Mesendoderm (in vitro differentiated cells): Measurements from ENCODE around the gene FAM110A.

ENCODE experiments used
- DNase-seq: peaks from one replicate; pipeline ENCODE4 v3.0.0; 2013
- H2AK5ac ChIP-seq: 2 replicates; pipeline ENCODE4 v1.6.1; 2013; ENCODE audit warnings: low read length, inconsistent platforms
- H2BK120ac ChIP-seq: 2 replicates; pipeline ENCODE4 v1.6.1; 2013; ENCODE audit warnings: low read depth, mild to moderate bottlenecking, low read length, moderate library complexity, mixed read lengths
- H2BK15ac ChIP-seq: replicated peaks from 2 replicates; pipeline ENCODE4 v1.6.1; 2013; ENCODE audit warnings: low read depth, mild to moderate bottlenecking, moderate library complexity
- H2BK5ac ChIP-seq: 2 replicates; pipeline ENCODE4 v1.6.1; 2013; ENCODE audit warnings: low read length, inconsistent platforms
- H3K18ac ChIP-seq: 2 replicates; pipeline ENCODE4 v1.6.1; 2013; ENCODE audit warnings: mild to moderate bottlenecking, low read length, mixed read lengths
- H3K23ac ChIP-seq: one replicate; pipeline ENCODE4 v1.6.1; 2013; ENCODE audit warnings: low read length
- H3K27ac ChIP-seq: 2 replicates; pipeline ENCODE4 v1.5.1; 2013; ENCODE audit warnings: low read depth, mild to moderate bottlenecking, inconsistent platforms, low read length, moderate library complexity
- H3K27me3 ChIP-seq: 2 replicates; pipeline ENCODE4 v1.6.1; 2013; ENCODE audit warnings: low read length, control low read depth, mild to moderate bottlenecking, inconsistent platforms; ENCODE audit not compliant: insufficient read depth, poor library complexity
- H3K36me3 ChIP-seq: 2 replicates; pipeline ENCODE4 v1.6.1; 2013; ENCODE audit warnings: low read length, inconsistent platforms; ENCODE audit not compliant: control insufficient read depth, insufficient read depth
- H3K4ac ChIP-seq: one replicate; pipeline ENCODE4 v1.6.1; 2013; ENCODE audit warnings: low read depth, mild to moderate bottlenecking, low read length, moderate library complexity
- H3K4me1 ChIP-seq: 2 replicates; pipeline ENCODE4 v1.6.1; 2013; ENCODE audit warnings: low read depth, low read length, inconsistent platforms; ENCODE audit not compliant: control insufficient read depth
- H3K4me2 ChIP-seq: 2 replicates; pipeline ENCODE4 v1.6.1; 2013; ENCODE audit warnings: low read length
- H3K4me3 ChIP-seq: 2 replicates; pipeline ENCODE4 v1.5.1; 2013; ENCODE audit warnings: mild to moderate bottlenecking, low read length
- H3K56ac ChIP-seq: one replicate; pipeline ENCODE4 v1.6.1; 2013; ENCODE audit warnings: low read length
- H3K79me1 ChIP-seq: 2 replicates; pipeline ENCODE4 v1.6.1; 2013; ENCODE audit warnings: low read length, inconsistent platforms
- H3K79me2 ChIP-seq: 2 replicates; pipeline ENCODE4 v1.6.1; 2013; ENCODE audit warnings: mild to moderate bottlenecking, low read length; ENCODE audit not compliant: control insufficient read depth, insufficient read depth
- H3K9ac ChIP-seq: 2 replicates; pipeline ENCODE4 v1.6.1; 2013; ENCODE audit warnings: low read length, inconsistent platforms
- H4K5ac ChIP-seq: one replicate; pipeline ENCODE4 v1.6.1; 2013; ENCODE audit warnings: low read length
- H4K8ac ChIP-seq: one replicate; pipeline ENCODE4 v1.6.1; 2013; ENCODE audit warnings: low read depth, mild to moderate bottlenecking, control low read depth, low read length, moderate library complexity
- WGBS: extraction: QIAGEN DNeasy Blood & Tissue Kit; methylation state at CpG from one replicate; pipeline ENCODE4 v1.1.7; 2013; ENCODE audit warnings: low lambda C conversion rate, missing lambda C conversion rate; ENCODE audit not compliant: insufficient coverage; ENCODE audit errors: extremely low coverage; 5-methylcytosine and 5-hydroxymethylcytosine counted together

FAM110A gene

GRCh38 chr20:887137-887536 is 53.6 kb downstream of the FAM110A start:
- Histone ChIP-seq H3K18ac (no peak overlapping the region), H4K8ac (no peak overlapping the region), H3K56ac (no peak overlapping the region), H2BK5ac (no peak overlapping the region), H2BK120ac (no peak overlapping the region), H3K27ac (no peak overlapping the region), H4K5ac (no peak overlapping the region), H3K9ac (no peak overlapping the region), H3K4me1 (no peaks in the 10 kb centered on the region), H2AK5ac (no peak overlapping the region), H3K4me3 (no peak overlapping the region), H3K79me1 (no peaks in the 10 kb centered on the region), H3K4me2 (no peak overlapping the region), H3K4ac (no peak overlapping the region), H3K27me3 (no peaks in the 10 kb centered on the region), H3K23ac (no peak overlapping the region), H3K36me3 (no peaks in the 10 kb centered on the region), H3K79me2 (no peaks in the 10 kb centered on the region), H2BK15ac (no peak overlapping the region)
- no peak for DNase-seq
- WGBS: no CpG with 5 or more reads among the region's 2 CpGs

- no peak overlapping the region for H3K9ac ChIP-seq
- H3K4me1 ChIP-seq: no peaks in the 10 kb centered on the region
- H3K4ac ChIP-seq: no peak overlapping the region
- H3K79me1 ChIP-seq: no peaks in the 10 kb centered on the region
- no peak overlapping the region for H3K56ac ChIP-seq
- H2AK5ac ChIP-seq: no peak overlapping the region
- WGBS: no CpG with 5 or more reads among the region's 2 CpGs
- H3K4me2 ChIP-seq: no peak overlapping the region
- no peak overlapping the region for H3K18ac ChIP-seq
- no peaks in the 10 kb centered on the region for H3K79me2 ChIP-seq
- H2BK120ac ChIP-seq: no peak overlapping the region
- no peaks in the 10 kb centered on the region for H3K36me3 ChIP-seq
- H4K8ac ChIP-seq: no peak overlapping the region
- H3K23ac ChIP-seq: no peak overlapping the region
- no peak overlapping the region for H3K4me3 ChIP-seq
- H2BK5ac ChIP-seq: no peak overlapping the region
- no peaks in the 10 kb centered on the region for H3K27me3 ChIP-seq
- H2BK15ac ChIP-seq: no peak overlapping the region
- H3K27ac ChIP-seq: no peak overlapping the region
- no peak for DNase-seq
- no peak overlapping the region for H4K5ac ChIP-seq
Measured at GRCh38 chr20:888057-888456, 54.5 kb downstream of the FAM110A start.

GRCh38 chr20:889106-889505 is 55.6 kb downstream of the FAM110A start:
- no CpG with 5 or more reads among the region's 5 CpGs for WGBS
- H4K8ac ChIP-seq: no peak overlapping the region

GRCh38 chr20:889932-890463 is 56.5 kb downstream of the FAM110A start:
- Histone ChIP-seq H4K8ac (no peak overlapping the region), H3K36me3 (no peaks in the 10 kb centered on the region), H2BK15ac (no peak overlapping the region), H3K79me2 (no peaks in the 10 kb centered on the region), H2AK5ac (no peak overlapping the region), H3K4ac (no peak overlapping the region), H3K56ac (no peak overlapping the region), H3K27me3 (no peaks in the 10 kb centered on the region), H3K9ac (no peak overlapping the region), H3K79me1 (no peaks in the 10 kb centered on the region), H3K4me3 (no peak overlapping the region), H2BK120ac (no peak overlapping the region), H3K23ac (no peak overlapping the region), H2BK5ac (no peak overlapping the region), H4K5ac (no peak overlapping the region), H3K18ac (no peak overlapping the region), H3K27ac (no peak overlapping the region), H3K4me2 (no peak overlapping the region), H3K4me1 (no peaks in the 10 kb centered on the region)
- WGBS: no CpG with 5 or more reads among the region's 10 CpGs
- no peak for DNase-seq

More at GRCh38 chr20:889106-889505, 55.6 kb downstream of the FAM110A start:
- no peak for DNase-seq
- H2AK5ac ChIP-seq: no peak overlapping the region
- no peak overlapping the region for H3K56ac ChIP-seq
- H3K23ac ChIP-seq: no peak overlapping the region
- H4K5ac ChIP-seq: no peak overlapping the region
- H3K4me2 ChIP-seq: no peak overlapping the region
- H3K4ac ChIP-seq: no peak overlapping the region
- H3K9ac ChIP-seq: no peak overlapping the region
- no peaks in the 10 kb centered on the region for H3K36me3 ChIP-seq
- H3K4me1 ChIP-seq: no peaks in the 10 kb centered on the region
- no peaks in the 10 kb centered on the region for H3K27me3 ChIP-seq
- no peak overlapping the region for H3K27ac ChIP-seq
- H2BK120ac ChIP-seq: no peak overlapping the region
- H3K18ac ChIP-seq: no peak overlapping the region
- H2BK15ac ChIP-seq: no peak overlapping the region
- no peaks in the 10 kb centered on the region for H3K79me1 ChIP-seq
- H2BK5ac ChIP-seq: no peak overlapping the region
- H3K4me3 ChIP-seq: no peak overlapping the region
- no peaks in the 10 kb centered on the region for H3K79me2 ChIP-seq

DNA sequence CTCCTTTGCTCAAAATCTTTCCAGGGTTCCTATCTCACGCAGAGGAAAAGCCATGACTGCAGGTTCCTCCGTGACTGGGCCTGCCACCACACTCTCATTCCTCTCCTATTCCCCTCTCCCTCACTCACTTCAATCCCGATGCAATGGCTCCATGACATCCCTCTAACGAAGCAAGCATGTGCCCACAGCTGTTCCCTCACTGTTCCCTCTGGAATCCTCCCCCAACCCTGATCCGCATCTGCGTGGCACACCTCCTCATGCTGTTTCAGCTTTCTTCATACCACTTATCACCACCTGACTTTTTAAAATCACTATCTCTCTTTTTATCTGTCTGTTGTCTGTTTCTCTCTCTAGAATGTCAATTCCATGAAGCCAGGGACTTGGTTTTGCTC is 57.1 kb downstream of the FAM110A start:
- H3K79me2 ChIP-seq: no peaks in the 10 kb centered on the region
- H4K5ac ChIP-seq: no peak overlapping the region
- no peak overlapping the region for H3K4ac ChIP-seq
- H2BK15ac ChIP-seq: no peak overlapping the region
- H3K27me3 ChIP-seq: no peaks in the 10 kb centered on the region
- H3K23ac ChIP-seq: no peak overlapping the region
- no peak overlapping the region for H2AK5ac ChIP-seq
- no peak overlapping the region for H3K27ac ChIP-seq
- H4K8ac ChIP-seq: no peak overlapping the region
- H2BK5ac ChIP-seq: no peak overlapping the region
- WGBS: no CpG with 5 or more reads among the region's 6 CpGs
- H3K56ac ChIP-seq: no peak overlapping the region
- DNase-seq: no peak
- H3K4me3 ChIP-seq: no peak overlapping the region
- H3K79me1 ChIP-seq: no peaks in the 10 kb centered on the region
- H3K9ac ChIP-seq: no peak overlapping the region
- no peak overlapping the region for H3K18ac ChIP-seq
- no peak overlapping the region for H2BK120ac ChIP-seq
- H3K4me2 ChIP-seq: no peak overlapping the region
- no peaks in the 10 kb centered on the region for H3K36me3 ChIP-seq
- H3K4me1 ChIP-seq: no peaks in the 10 kb centered on the region

DNA sequence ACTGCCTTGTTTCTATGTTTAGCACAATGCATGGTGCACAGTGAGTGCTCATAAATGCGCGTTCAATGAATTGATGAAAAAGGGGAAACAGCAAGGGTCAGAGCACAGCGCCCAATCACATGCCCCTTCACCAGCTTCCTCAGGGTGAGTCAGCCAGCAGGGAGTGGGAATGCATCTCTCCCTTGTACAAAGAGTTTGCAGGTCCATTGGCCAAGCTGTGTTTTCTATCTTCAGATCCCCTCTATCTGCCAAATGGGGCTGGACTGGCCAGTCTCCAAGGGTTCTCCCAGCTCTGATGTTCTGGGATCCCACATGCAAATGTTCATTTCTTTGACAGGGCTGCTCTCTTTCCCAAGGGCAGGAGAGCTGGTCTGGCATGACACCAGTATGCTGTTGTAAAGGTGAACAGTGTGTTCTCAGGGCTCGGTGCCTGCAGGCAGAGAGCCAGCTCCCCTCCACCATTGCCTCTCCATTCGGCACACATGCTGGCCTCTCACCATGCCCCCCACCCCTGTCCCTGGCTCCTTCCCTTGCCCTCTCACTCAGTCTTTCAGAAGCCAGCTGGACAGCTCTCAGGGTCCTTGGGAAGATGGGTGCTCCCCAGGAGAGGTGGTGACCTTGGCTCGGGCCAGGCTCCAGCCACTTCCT is 57.7 kb downstream of the FAM110A start:
- H3K23ac ChIP-seq: no peak overlapping the region
- no peak overlapping the region for H3K56ac ChIP-seq
- H2AK5ac ChIP-seq: no peak overlapping the region
- H3K79me1 ChIP-seq: no peaks in the 10 kb centered on the region
- H2BK15ac ChIP-seq: no peak overlapping the region
- no peak overlapping the region for H3K27ac ChIP-seq
- DNase-seq: no peak
- H3K9ac ChIP-seq: no peak overlapping the region
- H4K8ac ChIP-seq: no peak overlapping the region
- no peaks in the 10 kb centered on the region for H3K4me1 ChIP-seq
- H3K27me3 ChIP-seq: no peaks in the 10 kb centered on the region
- no CpG with 5 or more reads among the region's 6 CpGs for WGBS
- no peak overlapping the region for H4K5ac ChIP-seq
- no peaks in the 10 kb centered on the region for H3K36me3 ChIP-seq
- H3K79me2 ChIP-seq: no peaks in the 10 kb centered on the region
- H3K4me2 ChIP-seq: no peak overlapping the region
- no peak overlapping the region for H3K4me3 ChIP-seq
- no peak overlapping the region for H3K4ac ChIP-seq
- H2BK5ac ChIP-seq: no peak overlapping the region
- H3K18ac ChIP-seq: no peak overlapping the region
- H2BK120ac ChIP-seq: no peak overlapping the region
